ENCODE results near the gene TEAD1.

DNA sequence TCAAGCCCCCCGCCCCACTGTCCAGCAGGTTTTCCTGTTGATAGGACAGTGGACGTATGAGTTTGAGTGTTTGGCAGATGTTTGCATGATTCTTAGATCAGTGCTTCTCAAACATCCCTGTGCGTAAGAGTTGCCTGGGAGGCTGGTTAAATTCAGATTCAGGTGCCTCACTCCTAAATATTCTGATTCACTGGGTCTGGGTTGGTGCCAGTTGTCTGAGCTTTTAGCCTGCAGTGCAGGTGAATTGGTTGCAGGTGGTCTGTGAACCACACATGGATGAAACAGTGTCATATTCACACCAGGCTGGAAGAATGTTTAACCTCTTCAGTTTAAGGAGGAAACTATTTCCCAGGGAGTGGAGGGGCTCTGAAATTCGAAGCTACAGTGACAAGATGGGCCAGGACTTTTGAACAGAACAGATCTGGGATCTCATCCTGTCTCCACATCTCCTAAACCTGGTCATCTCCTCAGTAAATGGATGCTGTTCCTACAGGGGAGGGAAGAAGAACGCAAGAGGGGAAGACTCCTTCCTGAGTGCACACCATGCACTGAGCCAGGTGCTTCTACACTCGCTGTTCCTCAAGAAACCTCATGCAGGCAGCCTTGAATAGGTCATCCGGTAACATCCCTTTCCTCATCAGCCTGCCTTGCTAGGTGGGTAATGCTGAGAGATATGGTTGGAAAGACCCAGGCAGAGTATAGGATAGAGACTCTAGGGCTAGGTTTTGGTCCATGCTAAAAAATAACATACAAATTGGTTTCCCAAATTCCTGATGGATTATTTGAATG is 47.8 kb downstream of the TEAD1 start:
- TF ChIP-seq SP1 (IDR thresholded peaks at IDR 0.05) (no peak), RAD21 (IDR thresholded peaks at IDR 0.05) (no peak), RXRA (IDR thresholded peaks at IDR 0.05) (no peak), NR2F2 (IDR thresholded peaks at IDR 0.05) (no peak), TAF1 (conservative IDR thresholded peaks at IDR 0.05) (no peak), YY1 (IDR thresholded peaks at IDR 0.05) (no peak), EGR1 (IDR thresholded peaks at IDR 0.05; ENCODE audit: low read depth in 2 of 2) (no peak), JUND (IDR thresholded peaks at IDR 0.05) (no peak)
- TF ChIP-seq, protein P1, sequence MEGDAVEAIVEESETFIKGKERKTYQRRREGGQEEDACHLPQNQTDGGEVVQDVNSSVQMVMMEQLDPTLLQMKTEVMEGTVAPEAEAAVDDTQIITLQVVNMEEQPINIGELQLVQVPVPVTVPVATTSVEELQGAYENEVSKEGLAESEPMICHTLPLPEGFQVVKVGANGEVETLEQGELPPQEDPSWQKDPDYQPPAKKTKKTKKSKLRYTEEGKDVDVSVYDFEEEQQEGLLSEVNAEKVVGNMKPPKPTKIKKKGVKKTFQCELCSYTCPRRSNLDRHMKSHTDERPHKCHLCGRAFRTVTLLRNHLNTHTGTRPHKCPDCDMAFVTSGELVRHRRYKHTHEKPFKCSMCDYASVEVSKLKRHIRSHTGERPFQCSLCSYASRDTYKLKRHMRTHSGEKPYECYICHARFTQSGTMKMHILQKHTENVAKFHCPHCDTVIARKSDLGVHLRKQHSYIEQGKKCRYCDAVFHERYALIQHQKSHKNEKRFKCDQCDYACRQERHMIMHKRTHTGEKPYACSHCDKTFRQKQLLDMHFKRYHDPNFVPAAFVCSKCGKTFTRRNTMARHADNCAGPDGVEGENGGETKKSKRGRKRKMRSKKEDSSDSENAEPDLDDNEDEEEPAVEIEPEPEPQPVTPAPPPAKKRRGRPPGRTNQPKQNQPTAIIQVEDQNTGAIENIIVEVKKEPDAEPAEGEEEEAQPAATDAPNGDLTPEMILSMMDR (IDR thresholded peaks at IDR 0.05; ENCODE audit: low read depth, low read length, missing input control): no peak
- TF ChIP-seq, protein P2, sequence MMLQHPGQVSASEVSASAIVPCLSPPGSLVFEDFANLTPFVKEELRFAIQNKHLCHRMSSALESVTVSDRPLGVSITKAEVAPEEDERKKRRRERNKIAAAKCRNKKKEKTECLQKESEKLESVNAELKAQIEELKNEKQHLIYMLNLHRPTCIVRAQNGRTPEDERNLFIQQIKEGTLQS (IDR thresholded peaks at IDR 0.05): no peak
- TF ChIP-seq, protein P3, sequence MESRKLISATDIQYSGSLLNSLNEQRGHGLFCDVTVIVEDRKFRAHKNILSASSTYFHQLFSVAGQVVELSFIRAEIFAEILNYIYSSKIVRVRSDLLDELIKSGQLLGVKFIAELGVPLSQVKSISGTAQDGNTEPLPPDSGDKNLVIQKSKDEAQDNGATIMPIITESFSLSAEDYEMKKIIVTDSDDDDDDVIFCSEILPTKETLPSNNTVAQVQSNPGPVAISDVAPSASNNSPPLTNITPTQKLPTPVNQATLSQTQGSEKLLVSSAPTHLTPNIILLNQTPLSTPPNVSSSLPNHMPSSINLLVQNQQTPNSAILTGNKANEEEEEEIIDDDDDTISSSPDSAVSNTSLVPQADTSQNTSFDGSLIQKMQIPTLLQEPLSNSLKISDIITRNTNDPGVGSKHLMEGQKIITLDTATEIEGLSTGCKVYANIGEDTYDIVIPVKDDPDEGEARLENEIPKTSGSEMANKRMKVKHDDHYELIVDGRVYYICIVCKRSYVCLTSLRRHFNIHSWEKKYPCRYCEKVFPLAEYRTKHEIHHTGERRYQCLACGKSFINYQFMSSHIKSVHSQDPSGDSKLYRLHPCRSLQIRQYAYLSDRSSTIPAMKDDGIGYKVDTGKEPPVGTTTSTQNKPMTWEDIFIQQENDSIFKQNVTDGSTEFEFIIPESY (IDR thresholded peaks at IDR 0.05): no peak
- TF ChIP-seq, protein P4, sequence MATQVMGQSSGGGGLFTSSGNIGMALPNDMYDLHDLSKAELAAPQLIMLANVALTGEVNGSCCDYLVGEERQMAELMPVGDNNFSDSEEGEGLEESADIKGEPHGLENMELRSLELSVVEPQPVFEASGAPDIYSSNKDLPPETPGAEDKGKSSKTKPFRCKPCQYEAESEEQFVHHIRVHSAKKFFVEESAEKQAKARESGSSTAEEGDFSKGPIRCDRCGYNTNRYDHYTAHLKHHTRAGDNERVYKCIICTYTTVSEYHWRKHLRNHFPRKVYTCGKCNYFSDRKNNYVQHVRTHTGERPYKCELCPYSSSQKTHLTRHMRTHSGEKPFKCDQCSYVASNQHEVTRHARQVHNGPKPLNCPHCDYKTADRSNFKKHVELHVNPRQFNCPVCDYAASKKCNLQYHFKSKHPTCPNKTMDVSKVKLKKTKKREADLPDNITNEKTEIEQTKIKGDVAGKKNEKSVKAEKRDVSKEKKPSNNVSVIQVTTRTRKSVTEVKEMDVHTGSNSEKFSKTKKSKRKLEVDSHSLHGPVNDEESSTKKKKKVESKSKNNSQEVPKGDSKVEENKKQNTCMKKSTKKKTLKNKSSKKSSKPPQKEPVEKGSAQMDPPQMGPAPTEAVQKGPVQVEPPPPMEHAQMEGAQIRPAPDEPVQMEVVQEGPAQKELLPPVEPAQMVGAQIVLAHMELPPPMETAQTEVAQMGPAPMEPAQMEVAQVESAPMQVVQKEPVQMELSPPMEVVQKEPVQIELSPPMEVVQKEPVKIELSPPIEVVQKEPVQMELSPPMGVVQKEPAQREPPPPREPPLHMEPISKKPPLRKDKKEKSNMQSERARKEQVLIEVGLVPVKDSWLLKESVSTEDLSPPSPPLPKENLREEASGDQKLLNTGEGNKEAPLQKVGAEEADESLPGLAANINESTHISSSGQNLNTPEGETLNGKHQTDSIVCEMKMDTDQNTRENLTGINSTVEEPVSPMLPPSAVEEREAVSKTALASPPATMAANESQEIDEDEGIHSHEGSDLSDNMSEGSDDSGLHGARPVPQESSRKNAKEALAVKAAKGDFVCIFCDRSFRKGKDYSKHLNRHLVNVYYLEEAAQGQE (IDR thresholded peaks at IDR 0.05): no peak
- TF ChIP-seq, protein P5, sequence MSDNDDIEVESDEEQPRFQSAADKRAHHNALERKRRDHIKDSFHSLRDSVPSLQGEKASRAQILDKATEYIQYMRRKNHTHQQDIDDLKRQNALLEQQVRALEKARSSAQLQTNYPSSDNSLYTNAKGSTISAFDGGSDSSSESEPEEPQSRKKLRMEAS (IDR thresholded peaks at IDR 0.05): no peak

Measured in liver (tissue), 3 donors.